ENCODE data around the gene MCM10. TPM values are rescaled to one million over a fixed set of nuclear protein-coding genes. Genes with fewer than 3 reads are reported as not detected.

Gene MCM10
- total and polyA plus RNA-seq, 2 donors (not counting 3 experiments of a cell fraction or from before 2014, with no cell fraction given) = 3.3 to 31.6 TPM

DNA sequence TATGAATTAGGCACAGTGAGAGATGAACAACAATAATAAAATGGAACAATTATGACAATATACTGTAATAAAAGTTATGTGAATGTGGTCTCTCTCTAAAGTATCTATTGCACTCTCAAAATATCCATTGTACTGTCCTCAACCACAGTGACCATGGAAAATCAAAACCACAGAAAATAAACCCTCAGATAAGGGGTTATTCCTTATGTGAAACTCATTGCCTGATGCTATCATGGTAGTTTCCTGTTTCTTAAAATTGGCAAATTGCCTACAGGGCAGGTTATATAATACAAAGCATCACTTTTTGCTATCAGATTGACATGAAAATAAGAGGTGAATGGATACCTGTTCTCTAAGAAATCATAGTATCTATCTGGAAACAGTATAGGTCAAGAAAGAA is 3.8 kb downstream of the MCM10 start:
- Histone ChIP-seq H2AFZ (ENCODE audit: low read depth, low read length) (no peak overlapping the region), H4K20me1 (replicated peaks; ENCODE audit: control insufficient read depth, extremely low read depth, insufficient read depth, low read length) (no peaks in the 10 kb centered on the region), H3K9me3 (replicated peaks; ENCODE audit: control insufficient read depth, insufficient read depth, low read length) (no peaks in the 10 kb centered on the region), H3K4me1 (ENCODE audit: control insufficient read depth, extremely low read depth, insufficient read depth, low read length) (peaks cover 13% of the 10 kb centered on the region), H3K4me3 (replicated peaks in 1 of 3; ENCODE audit: insufficient read depth in 1 of 3, low read depth in 1 of 3, low read length in 3 of 3) (no peak overlapping the region), H3K4me2 (ENCODE audit: insufficient read depth, low read length) (no peak overlapping the region), H3K36me3 (ENCODE audit: control insufficient read depth in 2 of 2, extremely low read depth in 1 of 2, insufficient read depth in 2 of 2, low read length in 2 of 2) (no peaks in the 10 kb centered on the region), H3K27me3 (ENCODE audit: control insufficient read depth in 2 of 2, insufficient read depth in 2 of 2, low read length in 2 of 2) (no peaks in the 10 kb centered on the region), H3K79me2 (ENCODE audit: control insufficient read depth, insufficient read depth, low read length) (peaks cover 26% of the 10 kb centered on the region), H3K27ac (ENCODE audit: insufficient read depth, low read depth, low read length) (no peak overlapping the region), H3K9me1 (replicated peaks; ENCODE audit: control insufficient read depth, extremely low read depth, insufficient read depth, low read length) (no peaks in the 10 kb centered on the region), H3K9ac (replicated peaks; ENCODE audit: extremely low read depth, insufficient read depth, low read length) (no peak overlapping the region)
- dilution Hi-C loops (cut with MboI; ENCODE audit: extremely low pct_ligation_motif_present, low sequenced_read_pairs) = no loop called here
- no TSS peak for BruUV-seq (replicated peaks)
- CTCF ChIA-PET = no interaction called here
- FAIRE-seq = no peak
- intact Hi-C loops (cut with micrococcal nuclease) = no loop called here
- POLR2A ChIA-PET = no interaction called here
- TF ChIP-seq POLR2AphosphoS5 (IDR thresholded peaks at IDR 0.05; ENCODE audit: insufficient read depth, low read depth, low read length) (no peak), FOS (IDR thresholded peaks at IDR 0.05; ENCODE audit: borderline replicate concordance, insufficient read depth, low read length) (no peak), POLR2A (IDR thresholded peaks at IDR 0.05; ENCODE audit: low read depth, low read length) (no peak)
- DNase-seq (ENCODE audit: low read depth, low spot score) = no peak

DNA sequence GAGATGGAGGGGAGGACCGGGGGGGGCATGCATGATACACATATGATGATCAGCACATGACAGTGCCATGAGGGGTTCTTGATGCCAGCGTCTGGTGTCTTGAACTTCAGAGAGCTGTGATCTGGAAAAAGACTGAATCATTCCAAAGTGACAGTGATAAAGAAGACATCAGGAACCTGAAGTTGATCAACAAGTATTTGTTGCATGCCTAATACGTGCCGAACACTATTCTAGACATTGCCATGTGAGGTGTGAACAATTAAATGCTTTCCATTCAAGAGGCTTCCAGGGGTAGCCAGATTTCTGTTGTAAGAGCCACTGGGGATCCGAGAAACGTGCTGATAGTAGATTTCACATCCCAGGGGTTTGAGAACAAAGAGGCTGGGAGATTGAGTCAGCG is 6.2 kb downstream of the MCM10 start:
- Histone ChIP-seq H3K27me3 (ENCODE audit: control insufficient read depth in 2 of 2, insufficient read depth in 2 of 2, low read length in 2 of 2) (no peaks in the 10 kb centered on the region), H3K9me1 (replicated peaks; ENCODE audit: control insufficient read depth, extremely low read depth, insufficient read depth, low read length) (no peaks in the 10 kb centered on the region), H3K4me2 (ENCODE audit: insufficient read depth, low read length) (no peak overlapping the region), H3K4me3 (replicated peaks in 1 of 3; ENCODE audit: insufficient read depth in 1 of 3, low read depth in 1 of 3, low read length in 3 of 3) (no peak overlapping the region), H3K9me3 (replicated peaks; ENCODE audit: control insufficient read depth, insufficient read depth, low read length) (no peaks in the 10 kb centered on the region), H3K27ac (ENCODE audit: insufficient read depth, low read depth, low read length) (no peak overlapping the region), H4K20me1 (replicated peaks; ENCODE audit: control insufficient read depth, extremely low read depth, insufficient read depth, low read length) (no peaks in the 10 kb centered on the region), H3K9ac (replicated peaks; ENCODE audit: extremely low read depth, insufficient read depth, low read length) (no peak overlapping the region), H3K4me1 (ENCODE audit: control insufficient read depth, extremely low read depth, insufficient read depth, low read length) (no peaks in the 10 kb centered on the region), H2AFZ (ENCODE audit: low read depth, low read length) (no peak overlapping the region), H3K79me2 (ENCODE audit: control insufficient read depth, insufficient read depth, low read length) (peaks cover 16% of the 10 kb centered on the region), H3K36me3 (ENCODE audit: control insufficient read depth in 2 of 2, extremely low read depth in 1 of 2, insufficient read depth in 2 of 2, low read length in 2 of 2) (no peaks in the 10 kb centered on the region)
- TF ChIP-seq EZH2 (IDR thresholded peaks at IDR 0.05; ENCODE audit: borderline replicate concordance, low read depth, low read length, severe bottlenecking) (no peak), MYC (IDR thresholded peaks at IDR 0.05; ENCODE audit: low read depth, low read length) (no peak), GATA2 (IDR thresholded peaks at IDR 0.05; ENCODE audit: insufficient read depth, insufficient read length, low read depth, low read length) (no peak), FOS (IDR thresholded peaks at IDR 0.05; ENCODE audit: borderline replicate concordance, insufficient read depth, low read length) (no peak), JUN (IDR thresholded peaks at IDR 0.05; ENCODE audit: borderline replicate concordance, insufficient read depth, insufficient read length, low read depth) (no peak), POLR2AphosphoS5 (IDR thresholded peaks at IDR 0.05; ENCODE audit: insufficient read depth, low read depth, low read length) (no peak)
- TF ChIP-seq, protein P1, sequence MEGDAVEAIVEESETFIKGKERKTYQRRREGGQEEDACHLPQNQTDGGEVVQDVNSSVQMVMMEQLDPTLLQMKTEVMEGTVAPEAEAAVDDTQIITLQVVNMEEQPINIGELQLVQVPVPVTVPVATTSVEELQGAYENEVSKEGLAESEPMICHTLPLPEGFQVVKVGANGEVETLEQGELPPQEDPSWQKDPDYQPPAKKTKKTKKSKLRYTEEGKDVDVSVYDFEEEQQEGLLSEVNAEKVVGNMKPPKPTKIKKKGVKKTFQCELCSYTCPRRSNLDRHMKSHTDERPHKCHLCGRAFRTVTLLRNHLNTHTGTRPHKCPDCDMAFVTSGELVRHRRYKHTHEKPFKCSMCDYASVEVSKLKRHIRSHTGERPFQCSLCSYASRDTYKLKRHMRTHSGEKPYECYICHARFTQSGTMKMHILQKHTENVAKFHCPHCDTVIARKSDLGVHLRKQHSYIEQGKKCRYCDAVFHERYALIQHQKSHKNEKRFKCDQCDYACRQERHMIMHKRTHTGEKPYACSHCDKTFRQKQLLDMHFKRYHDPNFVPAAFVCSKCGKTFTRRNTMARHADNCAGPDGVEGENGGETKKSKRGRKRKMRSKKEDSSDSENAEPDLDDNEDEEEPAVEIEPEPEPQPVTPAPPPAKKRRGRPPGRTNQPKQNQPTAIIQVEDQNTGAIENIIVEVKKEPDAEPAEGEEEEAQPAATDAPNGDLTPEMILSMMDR (IDR thresholded peaks at IDR 0.05; ENCODE audit: extremely low read depth in 1 of 2, insufficient read depth in 1 of 2, low read depth in 1 of 2, low read length in 2 of 2) = no peak
- TF ChIP-seq, protein P2, sequence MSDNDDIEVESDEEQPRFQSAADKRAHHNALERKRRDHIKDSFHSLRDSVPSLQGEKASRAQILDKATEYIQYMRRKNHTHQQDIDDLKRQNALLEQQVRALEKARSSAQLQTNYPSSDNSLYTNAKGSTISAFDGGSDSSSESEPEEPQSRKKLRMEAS (IDR thresholded peaks at IDR 0.05; ENCODE audit: insufficient read depth, insufficient read length) = no peak
- ChIA-PET POLR2A (no interaction called here), CTCF (interaction anchor here (0.7 kb wide), 1 partner anchor 12 kb away, joined by 3 read pairs; no protein-coding TSS in a partner anchor)
- dilution Hi-C loops (cut with MboI; ENCODE audit: extremely low pct_ligation_motif_present, low sequenced_read_pairs) = no loop called here
- intact Hi-C loops (cut with micrococcal nuclease) = no loop called here
- no peak for DNase-seq (ENCODE audit: low read depth, low spot score)
- no TSS peak for BruUV-seq (replicated peaks)
- no peak for FAIRE-seq

Measured in endothelial cell of umbilical vein (primary cell).